Natural killer cell (primary cell): ENCODE results near the gene INPP4A. TPM values are rescaled to one million over a fixed set of nuclear protein-coding genes. Genes with fewer than 3 reads are reported as not detected.

Source experiments
- ATAC-seq, 3 donors: fragments of 150-1000 bp in 2 of 3; fragments of 200-7000 bp in 1 of 3; cut with Tn5 transposase; 1 replicate in 1 of 3; 2 replicates in 2 of 3; pipeline ENCODE4 v1.10.0; 2021; ENCODE audit warnings: mild to moderate bottlenecking in 2 of 3, moderate library complexity in 2 of 3
- DNase-seq, 2 donors: peaks; one replicate each; pipeline versions ENCODE4 v3.0.0 to v3.0.0-alpha.2; 2013 to 2021; ENCODE audit warnings: mixed read lengths in 1 of 2
- H3K27ac ChIP-seq: one replicate; pipeline ENCODE4 v1.5.1; 2013; ENCODE audit warnings: mild to moderate bottlenecking, low read length
- H3K27me3 ChIP-seq: one replicate; pipeline ENCODE4 v1.6.1; 2013; ENCODE audit warnings: low read length; ENCODE audit not compliant: control insufficient read depth, insufficient read depth
- H3K36me3 ChIP-seq: one replicate; pipeline ENCODE4 v1.6.1; 2013; ENCODE audit warnings: low read length; ENCODE audit not compliant: control insufficient read depth, insufficient read depth
- H3K4me1 ChIP-seq: one replicate; pipeline ENCODE4 v1.6.1; 2013; ENCODE audit warnings: low read length; ENCODE audit not compliant: control insufficient read depth, insufficient read depth
- H3K4me3 ChIP-seq: one replicate; pipeline ENCODE4 v1.5.1; 2013; ENCODE audit warnings: low read length
- H3K9me3 ChIP-seq: one replicate; pipeline ENCODE4 v1.6.1; 2013; ENCODE audit warnings: low read length; ENCODE audit not compliant: control insufficient read depth, insufficient read depth
- H3K27ac Mint-ChIP-seq, 2 donors: one replicate each; pipeline ENCODE4 v1.8.0; 2022; ENCODE audit warnings: mild to moderate bottlenecking in 2 of 2, mixed read lengths in 2 of 2, moderate library complexity in 1 of 2
- H3K27me3 Mint-ChIP-seq, 2 donors: one replicate each; pipeline ENCODE4 v1.8.0; 2022; ENCODE audit warnings: low read depth in 2 of 2, mixed read lengths in 2 of 2
- H3K36me3 Mint-ChIP-seq: one replicate; pipeline ENCODE4 v1.8.0; 2022; ENCODE audit warnings: mixed read lengths
- H3K4me1 Mint-ChIP-seq, 2 donors: one replicate each; pipeline ENCODE4 v1.8.0; 2022; ENCODE audit warnings: mixed read lengths in 2 of 2
- H3K4me3 Mint-ChIP-seq: one replicate; pipeline ENCODE4 v1.8.0; 2022; ENCODE audit warnings: mild to moderate bottlenecking, moderate library complexity, mixed read lengths
- H3K9me3 Mint-ChIP-seq, 2 donors: one replicate each; pipeline ENCODE4 v1.8.0; 2022; ENCODE audit warnings: mixed read lengths in 2 of 2
- WGBS: methylation state at CpG from one replicate; pipeline ENCODE4 v1.1.7; 2013; ENCODE audit warnings: missing lambda C conversion rate; ENCODE audit not compliant: insufficient coverage; 5-methylcytosine and 5-hydroxymethylcytosine counted together
- intact Hi-C: fragments of 100-400 bp; cut with micrococcal nuclease; formaldehyde crosslinking; loops from one replicate; pipeline ENCODE4 v1.14.2; 2022
- total RNA-seq, 4 donors: library from RNA; stranded (reverse); fragments of 120-200 nt in 1 of 4; gene quantifications; one replicate each; pipeline versions ENCODE4 v1.2.3 to v1.2.4, GENCODE V29; 2013 to 2022
- TF ChIP-seq, protein P1 (sequence below): fragments of 200-600 bp; IDR thresholded peaks from one replicate; pipeline ENCODE4 v1.8.0; 2022; ENCODE audit warnings: antibody characterized with exemption

Gene INPP4A
- total RNA-seq, 3 donors from 2014 or later (not counting 1 experiment from before 2014, with no cell fraction given), result 192 to 243 (median 225) TPM

DNA sequence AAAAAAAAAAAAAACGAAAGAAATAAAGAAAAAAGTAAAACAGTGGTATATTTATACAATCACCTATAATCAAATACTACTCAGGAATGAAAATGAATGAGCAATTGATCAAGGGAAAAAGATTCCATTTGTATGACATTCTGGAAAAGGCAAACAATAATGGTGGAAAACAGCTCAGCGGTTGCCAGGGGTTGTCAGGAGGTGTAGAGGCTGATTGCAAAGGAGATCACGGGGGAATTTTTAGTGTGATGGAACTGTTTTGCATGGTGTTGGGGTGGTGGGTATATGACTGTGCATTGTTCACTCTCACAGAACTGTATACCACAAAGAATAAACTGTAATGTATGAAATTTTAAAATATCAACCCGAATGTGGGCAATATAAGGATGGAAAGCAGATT, 45.5 kb upstream of the INPP4A start:
- TF ChIP-seq, protein P1, sequence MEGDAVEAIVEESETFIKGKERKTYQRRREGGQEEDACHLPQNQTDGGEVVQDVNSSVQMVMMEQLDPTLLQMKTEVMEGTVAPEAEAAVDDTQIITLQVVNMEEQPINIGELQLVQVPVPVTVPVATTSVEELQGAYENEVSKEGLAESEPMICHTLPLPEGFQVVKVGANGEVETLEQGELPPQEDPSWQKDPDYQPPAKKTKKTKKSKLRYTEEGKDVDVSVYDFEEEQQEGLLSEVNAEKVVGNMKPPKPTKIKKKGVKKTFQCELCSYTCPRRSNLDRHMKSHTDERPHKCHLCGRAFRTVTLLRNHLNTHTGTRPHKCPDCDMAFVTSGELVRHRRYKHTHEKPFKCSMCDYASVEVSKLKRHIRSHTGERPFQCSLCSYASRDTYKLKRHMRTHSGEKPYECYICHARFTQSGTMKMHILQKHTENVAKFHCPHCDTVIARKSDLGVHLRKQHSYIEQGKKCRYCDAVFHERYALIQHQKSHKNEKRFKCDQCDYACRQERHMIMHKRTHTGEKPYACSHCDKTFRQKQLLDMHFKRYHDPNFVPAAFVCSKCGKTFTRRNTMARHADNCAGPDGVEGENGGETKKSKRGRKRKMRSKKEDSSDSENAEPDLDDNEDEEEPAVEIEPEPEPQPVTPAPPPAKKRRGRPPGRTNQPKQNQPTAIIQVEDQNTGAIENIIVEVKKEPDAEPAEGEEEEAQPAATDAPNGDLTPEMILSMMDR, result no peak
- WGBS, result 97% methylated on average over 2 of the region's 4 CpGs
- peaks cover 45 to 61% of the 10 kb centered on the region in 2 donors for H3K27me3 Mint-ChIP-seq

DNA sequence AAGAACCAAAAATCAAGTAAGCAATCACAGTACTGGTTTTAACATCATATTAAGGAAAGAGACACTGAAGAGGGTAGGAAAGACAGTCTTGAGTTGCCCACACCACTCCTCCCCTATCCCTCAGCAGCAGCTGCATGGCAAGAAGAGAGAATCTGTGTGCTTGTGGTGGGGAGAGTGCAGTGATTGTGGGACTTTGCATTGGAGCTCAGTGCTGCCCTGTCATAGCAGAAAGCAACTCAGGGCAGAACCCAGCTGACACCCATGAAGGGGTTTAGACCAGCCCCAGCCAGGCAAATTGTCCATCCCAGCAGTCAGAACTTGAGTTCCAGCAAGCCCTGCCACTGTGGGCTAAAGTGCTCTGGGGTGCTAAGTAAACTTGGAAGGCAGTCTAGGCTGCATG, 40.8 kb upstream of the INPP4A start:
- TF ChIP-seq, protein P1, result no peak
- H3K27ac ChIP-seq, result no peak overlapping the region
- H3K4me3 ChIP-seq, result no peak overlapping the region
- H3K4me1 Mint-ChIP-seq, result no peaks in the 10 kb centered on the region
- H3K36me3 Mint-ChIP-seq, result no peaks in the 10 kb centered on the region
- DNase-seq, result no peak
- intact Hi-C loops, result no loop called here
- H3K4me3 Mint-ChIP-seq, result no peak overlapping the region
- no peaks in the 10 kb centered on the region for H3K27me3 ChIP-seq
- H3K36me3 ChIP-seq, result no peaks in the 10 kb centered on the region
- no peak overlapping the region for H3K27ac Mint-ChIP-seq
- H3K4me1 ChIP-seq, result no peaks in the 10 kb centered on the region
- peaks cover 25 to 38% of the 10 kb centered on the region in 2 donors for H3K27me3 Mint-ChIP-seq
- no peaks in the 10 kb centered on the region for H3K9me3 ChIP-seq
- no peak for ATAC-seq
- no peaks in the 10 kb centered on the region for H3K9me3 Mint-ChIP-seq

More for the DNA sequence above, 45.5 kb upstream of the INPP4A start:
- Mint-ChIP-seq H3K27ac (no peak overlapping the region), H3K4me1 (no peaks in the 10 kb centered on the region), H3K4me3 (no peak overlapping the region), H3K36me3 (no peaks in the 10 kb centered on the region), H3K9me3 (no peaks in the 10 kb centered on the region)
- Histone ChIP-seq H3K4me1 (no peaks in the 10 kb centered on the region), H3K27me3 (no peaks in the 10 kb centered on the region), H3K36me3 (no peaks in the 10 kb centered on the region), H3K27ac (no peak overlapping the region), H3K4me3 (no peak overlapping the region), H3K9me3 (no peaks in the 10 kb centered on the region)
- ATAC-seq (no peak), DNase-seq (no peak)
- intact Hi-C loops, result no loop called here

DNA sequence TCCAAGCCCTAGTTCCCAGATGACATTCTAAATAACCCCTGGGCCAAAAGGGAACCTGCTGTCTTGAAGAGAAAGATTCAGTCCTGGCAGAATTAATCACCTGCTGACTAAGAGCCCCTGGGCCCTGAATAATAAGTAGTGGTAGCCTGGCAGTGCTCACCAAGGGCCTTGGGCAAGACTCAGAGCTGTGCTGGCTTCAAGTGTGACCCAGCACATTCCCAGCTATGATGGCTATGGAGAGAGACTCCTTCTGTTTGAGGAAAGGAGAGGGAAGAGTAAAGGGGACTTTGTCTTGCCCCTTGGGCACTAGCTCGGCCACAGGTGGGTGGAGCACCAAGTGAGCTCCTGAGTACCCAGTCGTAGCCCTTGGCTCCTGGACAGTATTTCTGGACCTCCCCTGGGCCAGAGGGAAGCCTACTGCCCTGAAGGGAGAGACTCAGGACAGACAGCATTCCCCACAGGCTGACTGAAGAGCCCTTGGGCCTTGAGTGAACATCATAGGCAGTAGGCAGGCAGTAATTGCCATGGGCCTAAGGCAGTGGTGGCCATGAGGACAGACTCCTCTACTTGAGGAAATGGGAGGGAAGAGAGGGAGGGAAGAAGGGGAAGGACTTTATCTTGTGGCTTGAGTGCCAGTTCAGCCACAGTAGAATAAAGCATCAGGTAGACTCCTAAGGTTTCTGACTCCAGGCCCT, 40.0 kb upstream of the INPP4A start:
- Mint-ChIP-seq H3K4me3 (no peak overlapping the region), H3K27ac (no peak overlapping the region), H3K36me3 (no peaks in the 10 kb centered on the region), H3K9me3 (no peaks in the 10 kb centered on the region), H3K4me1 (no peaks in the 10 kb centered on the region), H3K27me3 (peaks cover 17 to 30% of the 10 kb centered on the region in 2 donors)
- Histone ChIP-seq H3K4me3 (no peak overlapping the region), H3K27me3 (no peaks in the 10 kb centered on the region), H3K36me3 (no peaks in the 10 kb centered on the region), H3K4me1 (no peaks in the 10 kb centered on the region), H3K9me3 (no peaks in the 10 kb centered on the region), H3K27ac (no peak overlapping the region)
- WGBS, result 85% methylated on average over 2 of the region's 2 CpGs
- intact Hi-C loops, result no loop called here
- DNase-seq (no peak), ATAC-seq (no peak)
- TF ChIP-seq, protein P1, result no peak

DNA sequence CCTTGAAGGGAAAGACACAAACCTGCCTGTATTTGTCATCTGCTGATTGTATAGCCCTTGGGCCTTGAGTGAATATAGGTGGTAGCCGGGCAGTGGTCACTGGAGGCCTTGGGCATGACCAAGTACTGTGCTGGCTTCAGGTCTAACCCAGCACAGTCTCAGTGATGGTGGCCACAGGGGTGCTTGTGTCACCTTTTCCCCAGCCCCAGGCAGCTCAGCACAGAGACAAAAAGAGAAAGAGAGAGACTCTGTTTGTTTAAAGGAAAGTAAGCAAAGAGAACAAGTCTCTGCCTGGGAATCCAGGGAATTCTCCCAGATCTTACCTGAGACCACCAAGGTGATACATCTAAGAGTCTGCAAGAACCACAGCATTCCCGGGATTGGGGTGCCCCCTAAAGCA, 39.4 kb upstream of the INPP4A start:
- intact Hi-C loops, result no loop called here
- no peaks in the 10 kb centered on the region for H3K36me3 Mint-ChIP-seq
- H3K4me1 Mint-ChIP-seq, result no peaks in the 10 kb centered on the region
- DNase-seq (no peak), ATAC-seq (no peak)
- H3K27ac ChIP-seq, result no peak overlapping the region
- H3K9me3 Mint-ChIP-seq, result no peaks in the 10 kb centered on the region
- H3K36me3 ChIP-seq, result no peaks in the 10 kb centered on the region
- no peak overlapping the region for H3K4me3 Mint-ChIP-seq
- no peaks in the 10 kb centered on the region for H3K4me1 ChIP-seq
- H3K27ac Mint-ChIP-seq, result no peak overlapping the region
- no peaks in the 10 kb centered on the region for H3K27me3 ChIP-seq
- H3K27me3 Mint-ChIP-seq, result peaks cover 16 to 24% of the 10 kb centered on the region in 2 donors
- TF ChIP-seq, protein P1, result no peak
- H3K9me3 ChIP-seq, result no peaks in the 10 kb centered on the region
- no peak overlapping the region for H3K4me3 ChIP-seq
- 82% methylated on average over 2 of the region's 2 CpGs for WGBS
